MCF 10A (cell line): ENCODE results near the gene TSPAN4. TPM values are rescaled to one million over a fixed set of nuclear protein-coding genes. Genes with fewer than 3 reads are reported as not detected.

Experiments used
- BruUV-seq: library from RNA; stranded (reverse); fragments of 400-500 nt; replicated peaks from 2 replicates; lab custom pipeline; 2021; lab: Mats Ljungman, UMichigan
- CTCF ChIA-PET: fragments of 300-600 bp; sonication (Branson Sonifier 250); formaldehyde crosslinking; extraction: SDS; loops from one replicate; lab custom pipeline; 2021; ENCODE audit warnings: antibody characterized with exemption, inconsistent platforms; lab: Yijun Ruan, JAX
- POLR2A ChIA-PET: fragments of 300-600, 350-650 bp; sonication (Branson Sonifier 250); formaldehyde crosslinking; extraction: SDS; loops from one replicate; lab custom pipeline; 2020; ENCODE audit warnings: antibody characterized with exemption, inconsistent platforms; lab: Yijun Ruan, JAX
- DNase-seq: peaks from one replicate; pipeline ENCODE4 v3.0.0-alpha.2; 2018; ENCODE audit not compliant: unreplicated experiment
- H3K27ac Mint-ChIP-seq: one replicate; pipeline ENCODE4 v1.8.0; 2022; ENCODE audit warnings: mild to moderate bottlenecking, low read depth, mixed read lengths; ENCODE audit not compliant: unreplicated experiment
- H3K27me3 Mint-ChIP-seq: one replicate; pipeline ENCODE4 v1.8.0; 2022; ENCODE audit warnings: mixed read lengths; ENCODE audit not compliant: insufficient read depth, unreplicated experiment
- H3K36me3 Mint-ChIP-seq: one replicate; pipeline ENCODE4 v1.8.0; 2022; ENCODE audit warnings: mild to moderate bottlenecking, moderate library complexity, mixed read lengths; ENCODE audit not compliant: insufficient read depth, unreplicated experiment
- H3K4me1 Mint-ChIP-seq: one replicate; pipeline ENCODE4 v1.8.0; 2022; ENCODE audit warnings: mixed read lengths; ENCODE audit not compliant: insufficient read depth, unreplicated experiment
- H3K4me3 Mint-ChIP-seq: one replicate; pipeline ENCODE4 v1.8.0; 2022; ENCODE audit warnings: mild to moderate bottlenecking, moderate library complexity, mixed read lengths; ENCODE audit not compliant: unreplicated experiment
- H3K9me3 Mint-ChIP-seq: one replicate; pipeline ENCODE4 v1.8.0; 2022; ENCODE audit warnings: mixed read lengths; ENCODE audit not compliant: unreplicated experiment
- intact Hi-C: fragments of 100-400 bp; cut with micrococcal nuclease; formaldehyde crosslinking; loops from 2 replicates; pipeline ENCODE4 v1.14.1; 2022
- total RNA-seq: library from RNA; stranded (reverse); gene quantifications from 2 replicates; pipeline ENCODE4 v1.2.3, GENCODE V29; 2022
- TF ChIP-seq, protein P1 (sequence below): fragments of 200-600 bp; IDR thresholded peaks from one replicate; pipeline ENCODE4 v1.8.0; 2022; ENCODE audit warnings: antibody characterized with exemption, mild to moderate bottlenecking; ENCODE audit not compliant: unreplicated experiment

TSPAN4 gene
- total RNA-seq, 1 experiment from 2014 or later, result 148 TPM

DNA sequence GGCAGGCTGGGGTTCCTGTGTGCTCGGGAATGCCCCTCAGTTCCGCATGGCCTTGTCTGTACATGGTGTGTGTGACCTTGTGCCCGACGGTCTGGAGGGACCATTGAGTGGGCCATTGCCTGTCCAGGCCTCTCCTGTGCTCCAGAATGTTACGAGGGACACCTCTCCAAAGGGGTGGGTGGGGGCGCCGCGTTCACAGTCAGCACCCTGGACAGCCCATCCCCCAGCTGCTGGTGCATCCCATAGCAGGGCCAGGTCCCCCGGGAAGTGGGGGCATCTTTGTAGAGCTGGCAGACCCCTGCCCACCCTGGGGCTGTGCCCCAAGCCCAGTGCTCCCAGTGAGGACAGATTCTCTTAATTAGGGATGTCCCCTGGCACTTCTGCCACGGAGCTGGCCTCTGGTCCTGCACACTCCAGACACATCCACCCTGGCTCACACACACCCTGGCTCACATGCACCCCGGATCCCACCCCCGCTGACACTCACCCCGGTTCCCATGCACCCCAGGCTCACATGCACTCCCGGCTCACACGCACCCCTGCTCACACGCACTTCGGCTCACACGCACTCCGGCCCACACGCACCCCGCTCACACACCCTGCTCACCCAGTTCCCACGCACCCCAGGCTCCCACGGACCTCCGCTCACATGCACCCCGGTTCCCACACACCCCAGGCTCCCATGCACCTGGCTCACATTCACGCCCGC lies 15.6 kb downstream of the TSPAN4 start:
- intact Hi-C loops, result no loop called here
- Mint-ChIP-seq H3K9me3 (no peaks in the 10 kb centered on the region), H3K4me3 (no peak overlapping the region), H3K27me3 (no peaks in the 10 kb centered on the region), H3K27ac (no peak overlapping the region), H3K36me3 (peaks cover 24% of the 10 kb centered on the region), H3K4me1 (no peaks in the 10 kb centered on the region)
- ChIA-PET CTCF (interaction anchor here (0.5 to 1.4 kb wide), 3 partner anchors 11 to 195 kb away, joined by 3 to 4 read pairs (median 3); no protein-coding TSS in a partner anchor), POLR2A (interaction anchor here (0.6 kb wide), 1 partner anchor 18 kb away, joined by 3 read pairs; no protein-coding TSS in a partner anchor)
- TF ChIP-seq, protein P1, sequence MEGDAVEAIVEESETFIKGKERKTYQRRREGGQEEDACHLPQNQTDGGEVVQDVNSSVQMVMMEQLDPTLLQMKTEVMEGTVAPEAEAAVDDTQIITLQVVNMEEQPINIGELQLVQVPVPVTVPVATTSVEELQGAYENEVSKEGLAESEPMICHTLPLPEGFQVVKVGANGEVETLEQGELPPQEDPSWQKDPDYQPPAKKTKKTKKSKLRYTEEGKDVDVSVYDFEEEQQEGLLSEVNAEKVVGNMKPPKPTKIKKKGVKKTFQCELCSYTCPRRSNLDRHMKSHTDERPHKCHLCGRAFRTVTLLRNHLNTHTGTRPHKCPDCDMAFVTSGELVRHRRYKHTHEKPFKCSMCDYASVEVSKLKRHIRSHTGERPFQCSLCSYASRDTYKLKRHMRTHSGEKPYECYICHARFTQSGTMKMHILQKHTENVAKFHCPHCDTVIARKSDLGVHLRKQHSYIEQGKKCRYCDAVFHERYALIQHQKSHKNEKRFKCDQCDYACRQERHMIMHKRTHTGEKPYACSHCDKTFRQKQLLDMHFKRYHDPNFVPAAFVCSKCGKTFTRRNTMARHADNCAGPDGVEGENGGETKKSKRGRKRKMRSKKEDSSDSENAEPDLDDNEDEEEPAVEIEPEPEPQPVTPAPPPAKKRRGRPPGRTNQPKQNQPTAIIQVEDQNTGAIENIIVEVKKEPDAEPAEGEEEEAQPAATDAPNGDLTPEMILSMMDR, result no peak
- no TSS peak for BruUV-seq
- no peak for DNase-seq

- Mint-ChIP-seq H3K4me3 (no peak overlapping the region), H3K4me1 (no peaks in the 10 kb centered on the region), H3K9me3 (no peaks in the 10 kb centered on the region), H3K36me3 (peaks cover 27% of the 10 kb centered on the region), H3K27ac (no peak overlapping the region), H3K27me3 (no peaks in the 10 kb centered on the region)
- BruUV-seq, result no TSS peak
- ChIA-PET POLR2A (interaction anchor here (0.6 to 1.4 kb wide), 2 partner anchors 12 to 17 kb away, joined by 3 to 4 read pairs; no protein-coding TSS in a partner anchor), CTCF (interaction anchor here (0.5 to 1.4 kb wide), 3 partner anchors 11 to 194 kb away, joined by 3 to 4 read pairs (median 3); no protein-coding TSS in a partner anchor)
- no peak for DNase-seq
- intact Hi-C loops, result no loop called here
- TF ChIP-seq, protein P1, result no peak
Measured at GRCh38 chr11:858762-859339, 16.2 kb downstream of the TSPAN4 start.

DNA sequence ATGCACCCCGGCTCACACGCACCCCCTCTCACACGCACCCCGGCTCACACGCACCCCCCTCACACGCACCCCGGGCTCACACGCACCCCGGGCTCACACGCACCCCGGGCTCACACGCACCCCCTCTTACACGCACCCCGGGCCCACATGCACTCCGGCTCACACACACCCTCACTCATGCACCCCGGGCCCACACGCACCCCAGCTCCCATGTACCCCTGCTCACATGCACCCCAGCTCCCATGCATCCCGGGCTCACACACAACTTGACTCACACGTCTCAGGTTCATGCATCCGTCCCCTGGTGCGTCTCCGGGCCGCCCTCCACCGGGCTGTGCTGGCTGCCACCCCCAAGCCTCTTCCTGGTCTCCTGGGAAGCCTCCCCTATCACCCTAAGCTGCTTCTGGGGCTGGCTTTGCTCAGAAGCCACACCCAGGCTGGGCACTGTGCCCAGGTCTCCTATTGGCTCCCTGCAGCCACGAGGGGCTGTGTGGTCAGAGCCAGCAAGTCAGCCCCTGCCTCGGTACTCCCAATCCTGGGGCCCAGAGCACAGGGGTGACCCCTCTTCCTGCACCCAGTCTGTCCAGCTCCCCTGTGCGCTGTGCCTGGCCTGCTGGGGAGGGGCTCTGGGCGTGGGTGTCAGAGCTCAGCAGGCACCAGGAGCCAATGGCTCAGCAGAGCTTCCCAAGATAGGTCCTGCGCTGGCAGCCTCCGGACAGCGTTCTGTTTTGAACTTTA lies 16.9 kb downstream of the TSPAN4 start:
- peak; percentile 64 for DNase-seq
- Mint-ChIP-seq H3K9me3 (no peaks in the 10 kb centered on the region), H3K4me1 (no peaks in the 10 kb centered on the region), H3K27ac (no peak overlapping the region), H3K4me3 (no peak overlapping the region), H3K36me3 (peaks cover 31% of the 10 kb centered on the region), H3K27me3 (no peaks in the 10 kb centered on the region)
- TF ChIP-seq, protein P1, result no peak
- BruUV-seq, result no TSS peak
- POLR2A ChIA-PET, result interaction anchor here (1.4 kb wide), 1 partner anchor 13 kb away, joined by 4 read pairs; no protein-coding TSS in a partner anchor
- CTCF ChIA-PET, result interaction anchor here (1.4 kb wide), 1 partner anchor 12 kb away, joined by 3 read pairs; no protein-coding TSS in a partner anchor
- intact Hi-C loops, result no loop called here
